Panc1 (cell line): Measurements from ENCODE around the gene NACAD. TPM values are rescaled to one million over a fixed set of nuclear protein-coding genes. Genes with fewer than 3 reads are reported as not detected.

Experiments used
- ATAC-seq: fragments of 200-7000 bp; cut with Tn5 transposase; 2 replicates; pipeline ENCODE4 v1.9.1; 2020; ENCODE audit warnings: mild to moderate bottlenecking, moderate library complexity
- BruUV-seq: library from RNA; stranded (reverse); fragments of 400-500 nt; replicated peaks from 2 replicates; lab custom pipeline; 2021; lab: Mats Ljungman, UMichigan
- CTCF ChIA-PET: fragments of 300-600 bp; sonication (Branson Sonifier 250); formaldehyde crosslinking; loops from one replicate; lab custom pipeline; 2022; ENCODE audit warnings: antibody characterized with exemption; lab: Charles Lee
- POLR2A ChIA-PET: fragments of 300-600 bp; sonication (Branson Sonifier 250); formaldehyde crosslinking; loops from one replicate; lab custom pipeline; 2022; ENCODE audit warnings: antibody characterized with exemption; lab: Charles Lee
- DNase-seq: peaks from one replicate; pipeline ENCODE4 v3.0.0-alpha.2; 2010; ENCODE audit warnings: low read depth, low spot score
- H3K27ac ChIP-seq: 2 replicates; pipeline ENCODE4 v1.5.1; 2011; ENCODE audit warnings: mild to moderate bottlenecking, low read length, inconsistent platforms
- H3K27me3 ChIP-seq: fragments of 200-500 bp; sonication (Bioruptor generic); 2 replicates; pipeline ENCODE4 v1.6.0; 2014; ENCODE audit warnings: low read length, inconsistent platforms; ENCODE audit not compliant: control insufficient read depth, insufficient read depth
- H3K36me3 ChIP-seq: fragments of 200-500 bp; sonication (Bioruptor generic); 2 replicates; pipeline ENCODE4 v1.5.1; 2014; ENCODE audit warnings: inconsistent platforms, mild to moderate bottlenecking, low read length, moderate library complexity; ENCODE audit not compliant: control insufficient read depth, insufficient read depth
- H3K4me1 ChIP-seq: 2 replicates; pipeline ENCODE4 v1.5.1; 2011; ENCODE audit warnings: inconsistent platforms, mild to moderate bottlenecking, low read length, moderate library complexity; ENCODE audit not compliant: control insufficient read depth, insufficient read depth
- H3K4me3 ChIP-seq, 2 experiments: 2 replicates each; pipeline ENCODE4 v1.5.1; 2011 to 2012; ENCODE audit warnings: low read depth in 2 of 2, low read length in 2 of 2, mild to moderate bottlenecking in 2 of 2, inconsistent platforms in 1 of 2, moderate library complexity in 1 of 2
- H3K9me3 ChIP-seq: fragments of 200-500 bp; sonication (Bioruptor generic); 2 replicates; pipeline ENCODE4 v1.5.1; 2014; ENCODE audit warnings: low read depth, mild to moderate bottlenecking, inconsistent platforms, low read length, moderate library complexity; ENCODE audit not compliant: control insufficient read depth, insufficient read depth
- CTCF ChIP-seq: fragments of 450-650 bp; IDR thresholded peaks from 2 replicates; pipeline ENCODE4 v1.5.1; 2017; ENCODE audit warnings: mild to moderate bottlenecking
- POLR2AphosphoS5 ChIP-seq: IDR thresholded peaks from 2 replicates; pipeline ENCODE4 v1.6.1; 2012; ENCODE audit warnings: mild to moderate bottlenecking, low read depth, low read length, moderate library complexity
- REST ChIP-seq, 2 experiments: IDR thresholded peaks; 2 replicates each; pipeline ENCODE4 v1.6.1; 2011 to 2012; ENCODE audit warnings: low read depth in 2 of 2, control low read depth in 1 of 2, low read length in 1 of 2, mild to moderate bottlenecking in 1 of 2, moderate library complexity in 1 of 2; ENCODE audit not compliant: insufficient read depth in 1 of 2
- SIN3A ChIP-seq: IDR thresholded peaks from 2 replicates; pipeline ENCODE4 v1.6.1; 2012; ENCODE audit warnings: low read depth, mild to moderate bottlenecking, low read length, moderate library complexity, borderline replicate concordance; ENCODE audit not compliant: insufficient read depth
- TCF7L2 ChIP-seq: IDR thresholded peaks from 2 replicates; pipeline ENCODE4 v1.6.1; 2011; ENCODE audit warnings: mild to moderate bottlenecking, low read depth, low read length, inconsistent platforms
- in situ Hi-C: cut with HindIII; loops from 2 replicates; pipeline ENCODE4 v1.10.0; 2016; ENCODE audit warnings: low sequenced_read_pairs, low pct_unique_long_range_greater_than_20kb
- intact Hi-C: fragments of 100-400 bp; cut with micrococcal nuclease; formaldehyde crosslinking; loops from one replicate; pipeline ENCODE4 v1.10.0; 2022; ENCODE audit not compliant: unreplicated experiment
- total RNA-seq: library from RNA; stranded (reverse); gene quantifications from one replicate; pipeline ENCODE4 v1.2.1, GENCODE V29; 2021; ENCODE audit not compliant: unreplicated experiment

The NACAD gene
- total RNA-seq, 1 experiment from 2014 or later, result 5.3 TPM

- ATAC-seq (no peak), DNase-seq (no peak)
- BruUV-seq, result no TSS peak
- ChIA-PET POLR2A (no interaction called here), CTCF (no interaction called here)
- intact Hi-C loops, result no loop called here
- H3K36me3 ChIP-seq, result peaks cover 2% of the 10 kb centered on the region; the same call in 1 of the 2 replicates
- in situ Hi-C loops, result no loop called here
- H3K4me3 ChIP-seq, result no peak overlapping the region
- H3K27ac ChIP-seq, result no peak overlapping the region
- no peaks in the 10 kb centered on the region for H3K4me1 ChIP-seq
- no peak for TF ChIP-seq SIN3A
- no peak for TF ChIP-seq TCF7L2
- no peak for TF ChIP-seq REST (IDR thresholded peaks at IDR 0.05; ENCODE audit: insufficient read depth in 1 of 2, low read depth in 2 of 2, low read length in 1 of 2)
- TF ChIP-seq POLR2AphosphoS5, result no peak
- no peak for TF ChIP-seq CTCF
- no peaks in the 10 kb centered on the region for H3K9me3 ChIP-seq
- no peaks in the 10 kb centered on the region for H3K27me3 ChIP-seq
Measured at GRCh38 chr7:45065031-45065995, 23.5 kb downstream of the NACAD start.

GRCh38 chr7:45064047-45064725, 24.6 kb downstream of the NACAD start:
- Histone ChIP-seq H3K27me3 (no peaks in the 10 kb centered on the region), H3K4me3 (no peak overlapping the region), H3K4me1 (no peaks in the 10 kb centered on the region), H3K36me3 (peaks cover 2% of the 10 kb centered on the region; the same call in 1 of the 2 replicates), H3K9me3 (no peaks in the 10 kb centered on the region), H3K27ac (no peak overlapping the region)
- ChIA-PET CTCF (no interaction called here), POLR2A (no interaction called here)
- DNase-seq, result no peak
- in situ Hi-C loops (no loop called here), intact Hi-C loops (no loop called here)
- no peak for TF ChIP-seq REST (IDR thresholded peaks at IDR 0.05; ENCODE audit: insufficient read depth in 1 of 2, low read depth in 2 of 2, low read length in 1 of 2)
- no peak for TF ChIP-seq CTCF
- TF ChIP-seq TCF7L2, result no peak
- no peak for TF ChIP-seq POLR2AphosphoS5
- no peak for TF ChIP-seq SIN3A
- ATAC-seq, result no peak
- no TSS peak for BruUV-seq
